ENCODE data around the gene MRPL27.

Gene MRPL27

GRCh38 chr17:50382931-50383330, 9.9 kb upstream of the MRPL27 start:
- DNase-seq: no peak

GRCh38 chr17:50381920-50382319, 8.9 kb upstream of the MRPL27 start:
- DNase-seq: no peak

GRCh38 chr17:50381260-50381815, 8.4 kb upstream of the MRPL27 start:
- DNase-seq: no peak

- DNase-seq: peak; percentile 3
These were observed 7.6 kb upstream of the MRPL27 start for GRCh38 chr17:50380369-50381259.

DNA sequence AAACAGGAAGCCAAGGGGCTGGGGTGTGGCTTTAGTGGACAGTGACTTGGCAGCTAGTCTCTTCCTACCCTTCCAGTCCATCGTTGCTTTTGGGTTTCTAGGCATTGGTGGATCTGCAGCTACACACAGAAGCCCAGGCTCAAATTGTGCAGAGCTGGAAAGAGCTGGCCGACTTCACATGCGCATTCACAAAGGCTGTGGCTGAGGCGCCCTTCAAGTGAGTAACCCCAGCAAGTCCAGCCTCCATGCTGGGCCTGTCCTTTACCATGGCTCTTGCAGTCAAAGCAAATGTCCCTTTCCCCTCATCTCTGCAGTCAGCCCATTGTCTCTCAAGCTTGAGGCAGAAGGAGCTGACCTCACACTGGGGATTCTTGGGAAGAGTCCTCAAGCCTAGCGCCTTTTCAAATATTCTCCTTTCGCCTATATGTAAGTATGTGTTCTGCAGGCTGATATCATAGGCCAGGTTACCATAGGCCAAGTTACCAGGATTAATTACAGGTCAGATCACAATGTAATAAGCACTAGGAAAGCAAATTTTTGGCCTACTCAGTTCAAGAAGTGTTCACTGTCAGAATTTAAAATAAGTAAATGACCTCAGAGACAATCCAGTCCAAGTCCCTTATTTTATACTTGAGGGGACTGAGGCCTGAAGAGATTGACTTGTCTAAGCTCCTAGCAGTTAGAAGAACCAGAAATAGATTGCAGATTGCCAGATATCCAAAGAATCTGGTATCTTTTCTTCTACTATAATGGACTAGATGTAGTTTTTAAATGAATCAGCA, 6.6 kb upstream of the MRPL27 start:
- DNase-seq: no peak

DNA sequence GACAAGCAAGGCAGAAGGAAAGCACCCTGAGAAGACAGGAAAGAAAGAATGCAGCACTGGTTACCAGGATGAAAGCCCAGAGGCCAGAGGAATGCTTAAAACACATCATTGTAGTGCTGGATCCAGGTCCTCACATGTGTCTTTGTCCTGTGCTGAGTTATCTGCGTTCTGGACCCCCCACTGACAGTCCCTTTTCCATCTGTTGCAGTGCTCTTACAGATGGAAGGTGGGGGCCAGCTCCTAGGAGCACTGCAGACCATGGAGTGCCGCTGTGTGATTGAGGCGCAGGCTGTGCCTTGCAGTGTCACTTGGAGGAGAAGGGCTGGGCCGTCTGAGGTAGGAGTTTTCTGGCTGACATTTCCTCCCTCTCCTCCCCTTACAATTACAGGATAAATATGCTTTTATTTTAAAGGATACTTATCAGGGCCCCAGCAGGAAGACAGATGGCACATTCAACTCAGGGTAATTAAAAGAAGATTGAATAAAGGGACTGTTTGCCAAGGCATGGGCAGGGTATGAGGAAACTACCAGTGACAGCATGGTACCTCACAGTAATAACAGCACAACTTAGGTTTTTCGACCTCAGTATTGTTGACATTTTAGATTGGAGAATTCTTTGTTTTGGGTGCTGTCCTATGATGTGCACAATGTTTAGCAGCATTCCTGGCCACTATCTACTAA, 3.0 kb upstream of the MRPL27 start:
- no peak for DNase-seq

- no peak for DNase-seq
These were observed 721 bp upstream of the MRPL27 start for GRCh38 chr17:50373705-50374104.

- DNase-seq: no peak
These were observed 694 bp downstream of the MRPL27 start for GRCh38 chr17:50372222-50372757.

- DNase-seq: no peak
These were observed 1.5 kb downstream of the MRPL27 start for GRCh38 chr17:50371526-50371925.

DNA sequence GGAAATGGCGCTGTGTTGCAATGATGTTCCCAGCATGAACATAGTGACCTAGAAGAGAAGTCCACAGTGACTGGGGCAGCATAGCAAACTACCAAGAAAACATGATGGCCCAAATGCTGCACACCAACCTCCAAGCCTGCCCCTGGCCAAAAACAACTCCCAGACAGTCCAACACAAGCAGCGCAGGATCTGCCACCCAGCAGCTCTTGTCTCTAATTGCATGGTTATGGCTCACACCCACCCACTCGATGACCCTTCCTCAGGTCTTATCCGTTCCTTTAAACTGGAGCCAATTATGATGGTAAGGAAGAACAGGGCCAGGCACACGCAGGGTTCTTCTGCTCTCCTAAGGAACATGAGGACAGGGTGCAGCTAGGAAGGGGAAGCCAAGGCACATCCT, 2.9 kb downstream of the MRPL27 start:
- DNase-seq: no peak

DNA sequence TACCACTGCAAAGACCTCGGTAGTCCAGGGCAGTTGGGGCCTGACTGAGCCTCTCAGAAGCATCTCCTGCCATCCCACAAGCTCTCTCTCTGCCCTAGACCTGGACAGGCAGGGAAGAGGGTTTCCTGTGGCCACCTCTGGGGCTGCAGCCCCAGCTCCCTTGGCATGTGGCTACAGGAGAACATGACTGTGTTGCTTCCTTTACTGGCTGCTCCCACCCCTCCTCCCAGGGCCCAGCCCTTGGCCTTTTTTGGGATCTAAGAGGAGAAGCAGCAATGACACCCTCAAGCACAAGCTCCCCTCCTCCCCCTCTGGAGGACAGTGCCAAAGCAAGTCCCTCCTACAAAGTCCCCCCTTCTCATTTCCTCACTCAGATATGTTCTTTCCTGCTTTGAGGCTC, 5.6 kb downstream of the MRPL27 start:
- no peak for DNase-seq

DNA sequence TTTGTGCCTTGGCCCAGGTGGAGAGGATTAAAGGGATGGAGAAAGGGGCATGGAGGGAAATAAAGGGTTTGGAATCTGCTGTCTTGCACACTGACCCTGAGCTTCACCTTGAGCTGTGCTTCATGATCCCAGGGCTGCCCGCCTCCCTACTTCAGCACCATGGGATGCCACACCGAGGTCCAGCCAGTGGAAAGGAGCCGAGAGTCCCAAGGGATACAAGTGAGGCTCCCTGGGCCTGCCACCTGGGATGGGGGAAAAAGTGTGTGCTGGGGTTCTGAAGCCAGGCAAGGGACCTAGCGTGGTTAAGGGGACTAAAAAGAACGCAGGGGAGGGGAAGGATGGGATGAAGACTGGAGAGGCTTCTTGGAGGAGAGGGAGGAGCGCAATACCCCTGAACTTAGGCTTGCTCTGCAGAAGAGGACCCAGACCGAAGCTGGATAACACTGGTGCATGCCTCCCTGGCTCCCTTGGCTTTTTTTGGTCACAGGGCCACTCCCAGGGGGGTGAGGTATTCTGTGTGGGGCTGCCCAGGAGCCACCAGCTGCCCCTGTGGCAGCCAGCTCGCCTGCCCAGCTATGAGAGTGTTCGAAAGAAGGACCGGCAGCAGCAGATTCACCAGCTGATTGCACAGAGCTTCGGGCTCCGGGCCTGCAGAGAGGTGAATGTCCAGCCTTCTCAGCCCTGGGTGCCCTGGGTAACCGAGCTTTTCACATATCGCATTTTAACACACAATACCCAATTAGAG, 7.2 kb downstream of the MRPL27 start:
- no peak for DNase-seq

DNA sequence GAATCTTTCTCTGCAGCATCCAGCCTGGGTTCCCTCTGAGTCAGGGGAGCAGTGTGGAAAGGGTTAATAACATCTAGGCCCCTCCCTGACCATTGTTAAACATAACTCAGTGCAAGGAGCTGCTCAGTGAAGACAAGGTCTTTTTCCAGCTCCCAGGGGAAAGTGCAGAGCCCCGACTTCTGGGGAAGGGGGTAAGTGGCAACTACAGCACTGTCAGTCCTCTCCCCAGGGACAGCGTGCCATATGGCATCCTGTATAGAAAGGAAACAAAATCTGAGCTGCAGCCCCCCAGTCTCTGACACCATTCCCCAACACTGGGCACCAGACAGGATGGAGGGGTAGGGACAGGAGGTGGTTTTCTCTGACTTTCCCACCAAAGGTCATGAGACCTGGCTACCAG, 7.8 kb downstream of the MRPL27 start:
- DNase-seq: no peak

- no peak for DNase-seq
These were observed 8.3 kb downstream of the MRPL27 start for GRCh38 chr17:50364715-50365114.

DNA sequence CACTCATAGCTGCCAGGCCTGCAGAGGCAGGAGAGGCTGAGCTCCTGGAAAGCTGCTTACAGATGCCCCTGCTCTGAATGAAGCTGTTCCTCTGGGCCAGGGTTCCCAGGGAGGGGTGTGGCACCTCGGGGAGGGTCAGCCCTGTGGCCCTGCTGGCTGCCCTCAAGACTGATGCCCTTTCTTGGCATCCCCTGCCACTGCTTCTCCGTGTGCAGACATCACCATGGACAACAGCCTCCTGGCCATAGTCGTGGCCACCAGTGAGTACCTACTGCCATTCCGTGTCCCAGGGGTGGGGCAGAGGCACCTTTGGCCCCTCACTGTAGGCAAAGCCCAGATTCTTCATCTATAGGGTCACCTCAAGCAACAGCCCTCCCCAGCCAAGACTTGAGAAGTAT, 8.9 kb downstream of the MRPL27 start:
- no peak for DNase-seq

GRCh38 chr17:50363217-50364060, 9.5 kb downstream of the MRPL27 start:
- no peak for DNase-seq

- DNase-seq: no peak
These were observed 10.3 kb downstream of the MRPL27 start for GRCh38 chr17:50362661-50363060.

DNA sequence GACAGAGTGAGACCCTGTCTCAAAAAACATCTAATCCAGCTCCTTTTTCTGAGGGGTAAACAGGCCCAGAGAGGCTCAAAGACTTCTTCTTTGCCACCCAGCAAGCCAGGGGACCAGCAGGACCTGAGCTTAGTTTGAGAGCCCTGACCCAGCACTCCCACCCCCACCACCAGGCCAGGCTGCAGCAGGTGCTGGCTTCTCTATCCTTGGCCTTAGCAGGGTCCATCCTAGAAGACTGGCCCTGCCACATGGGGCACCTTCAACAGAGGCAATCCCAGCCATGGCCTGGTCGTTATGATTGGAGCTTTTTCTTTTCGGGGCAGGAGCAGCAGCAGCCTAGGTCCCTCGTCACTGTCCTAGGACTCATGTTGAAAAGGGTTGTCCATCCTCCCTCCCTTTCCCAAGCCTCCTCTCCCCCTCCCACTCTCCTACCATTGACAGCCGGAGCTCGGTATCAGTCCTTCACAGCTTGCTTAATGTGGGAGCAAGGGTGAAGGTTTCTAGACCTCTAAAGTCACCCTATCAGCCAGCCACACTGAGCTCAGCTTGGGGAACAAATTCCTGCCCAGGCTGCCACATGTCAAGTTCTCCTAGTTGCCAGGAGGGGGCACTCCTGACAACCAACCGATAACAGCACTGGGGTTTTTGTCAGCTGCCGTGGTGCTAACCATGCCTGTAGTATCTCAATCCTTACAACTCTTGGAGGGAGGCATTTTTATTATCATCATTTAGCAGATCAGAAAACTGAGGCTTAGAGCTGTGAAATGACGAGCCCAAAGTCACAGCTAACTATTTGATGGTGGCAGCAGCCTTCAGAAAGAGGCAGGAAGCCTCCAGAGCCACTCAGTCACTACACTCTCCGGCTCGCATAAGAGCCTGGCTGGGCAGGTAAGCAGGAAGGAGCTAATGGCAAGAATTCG, 11.2 kb downstream of the MRPL27 start:
- peak; percentile 62 for DNase-seq

- no peak for DNase-seq
These were observed 12.4 kb downstream of the MRPL27 start for GRCh38 chr17:50360486-50361115.
